ENCODE data around the gene NAPG.

GRCh38 chr18:10504723-10505122 lies 21.1 kb upstream of the NAPG start:
- TF ChIP-seq SP1 (CRISPR knock-in tag; conservative IDR thresholded peaks at IDR 0.05) (no peak), ATF2 (CRISPR knock-in tag; IDR thresholded peaks at IDR 0.05; ENCODE audit: borderline replicate concordance, low read depth) (no peak), NFE2L1 (CRISPR knock-in tag; IDR thresholded peaks at IDR 0.05) (no peak), FOXJ3 (CRISPR knock-in tag; IDR thresholded peaks at IDR 0.05; ENCODE audit: borderline replicate concordance) (no peak), JUN (CRISPR knock-in tag; IDR thresholded peaks at IDR 0.05) (no peak), ZNF121 (CRISPR knock-in tag; IDR thresholded peaks at IDR 0.05) (no peak), RELA (CRISPR knock-in tag; IDR thresholded peaks at IDR 0.05; ENCODE audit: borderline replicate concordance) (no peak), ESRRA (CRISPR knock-in tag; IDR thresholded peaks at IDR 0.05; ENCODE audit: borderline replicate concordance) (no peak), CDX4 (CRISPR knock-in tag; IDR thresholded peaks at IDR 0.05; ENCODE audit: borderline replicate concordance) (no peak), SMAD4 (CRISPR knock-in tag; IDR thresholded peaks at IDR 0.05) (no peak)
- TF ChIP-seq, protein P1, sequence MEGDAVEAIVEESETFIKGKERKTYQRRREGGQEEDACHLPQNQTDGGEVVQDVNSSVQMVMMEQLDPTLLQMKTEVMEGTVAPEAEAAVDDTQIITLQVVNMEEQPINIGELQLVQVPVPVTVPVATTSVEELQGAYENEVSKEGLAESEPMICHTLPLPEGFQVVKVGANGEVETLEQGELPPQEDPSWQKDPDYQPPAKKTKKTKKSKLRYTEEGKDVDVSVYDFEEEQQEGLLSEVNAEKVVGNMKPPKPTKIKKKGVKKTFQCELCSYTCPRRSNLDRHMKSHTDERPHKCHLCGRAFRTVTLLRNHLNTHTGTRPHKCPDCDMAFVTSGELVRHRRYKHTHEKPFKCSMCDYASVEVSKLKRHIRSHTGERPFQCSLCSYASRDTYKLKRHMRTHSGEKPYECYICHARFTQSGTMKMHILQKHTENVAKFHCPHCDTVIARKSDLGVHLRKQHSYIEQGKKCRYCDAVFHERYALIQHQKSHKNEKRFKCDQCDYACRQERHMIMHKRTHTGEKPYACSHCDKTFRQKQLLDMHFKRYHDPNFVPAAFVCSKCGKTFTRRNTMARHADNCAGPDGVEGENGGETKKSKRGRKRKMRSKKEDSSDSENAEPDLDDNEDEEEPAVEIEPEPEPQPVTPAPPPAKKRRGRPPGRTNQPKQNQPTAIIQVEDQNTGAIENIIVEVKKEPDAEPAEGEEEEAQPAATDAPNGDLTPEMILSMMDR (IDR thresholded peaks at IDR 0.05), result no peak
- TF ChIP-seq, protein P2, sequence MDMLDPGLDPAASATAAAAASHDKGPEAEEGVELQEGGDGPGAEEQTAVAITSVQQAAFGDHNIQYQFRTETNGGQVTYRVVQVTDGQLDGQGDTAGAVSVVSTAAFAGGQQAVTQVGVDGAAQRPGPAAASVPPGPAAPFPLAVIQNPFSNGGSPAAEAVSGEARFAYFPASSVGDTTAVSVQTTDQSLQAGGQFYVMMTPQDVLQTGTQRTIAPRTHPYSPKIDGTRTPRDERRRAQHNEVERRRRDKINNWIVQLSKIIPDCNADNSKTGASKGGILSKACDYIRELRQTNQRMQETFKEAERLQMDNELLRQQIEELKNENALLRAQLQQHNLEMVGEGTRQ (CRISPR knock-in tag; IDR thresholded peaks at IDR 0.05), result no peak
